ENCODE measurements around the gene TEAD4. TPM values are rescaled to one million over a fixed set of nuclear protein-coding genes. Genes with fewer than 3 reads are reported as not detected.

TEAD4 gene
- total RNA-seq (2021) (47.7 and 56.0 TPM in 2 replicates), Bru-seq, nascent RNA (percentile 78 among the genes with signal in this experiment), BruChase-seq, experiment 1, labeled RNA remaining after a 2-hour chase (percentile 73 among the genes with signal in this experiment), BruChase-seq, experiment 2, labeled RNA remaining after a 6-hour chase (percentile 73 among the genes with signal in this experiment)
- long read RNA-seq, transcript TEAD4-202 (13 exons, 1,690 nt): major isoform, 34 of 71 reads
- long read RNA-seq, partial matches to known transcripts: 20 of 71 reads
- long read RNA-seq, other reads (novel, unspliced or antisense): 14 of 71 reads

GRCh38 chr12:2959192-2959504, at the start of gene TEAD4:
TEAD4 (plus strand) TSS chr12:2959397.
- H3K4me1 ChIP-seq (replicated peaks; ENCODE audit: insufficient read depth): peaks cover 33% of the 10 kb centered on the region
- H2AFZ ChIP-seq: peak within 1 kb of the TSS; percentile 89
- intact Hi-C loops (cut with micrococcal nuclease; ENCODE audit: unreplicated experiment): loop anchor here (2.0 kb wide), 2 partner anchors 68 to 82 kb away; partner anchors contain the start of genes FOXM1, RHNO1 and TULP3
- H3K4me2 ChIP-seq: peak within 1 kb of the TSS; percentile 86
- POLR2A ChIA-PET (ENCODE audit: unreplicated experiment): interaction anchor here (1.0 kb wide), 1 partner anchor 75 kb away, joined by 4 read pairs; no protein-coding TSS in a partner anchor
- H3K27ac ChIP-seq: peak within 1 kb of the TSS; percentile 77
- BruUV-seq (replicated peaks): no TSS peak
- H3K79me2 ChIP-seq (ENCODE audit: low read depth): peaks cover 39% of the 10 kb centered on the region
- H3K36me3 ChIP-seq (ENCODE audit: low read depth): no peaks in the 10 kb centered on the region
- TF ChIP-seq CTCF (conservative IDR thresholded peaks at IDR 0.05): no peak
- no peak for TF ChIP-seq EZH2 (IDR thresholded peaks at IDR 0.05; ENCODE audit: low read depth)
- peak within 1 kb of the TSS; percentile 83 for H3K4me3 ChIP-seq
- peak; percentile 76 to 96 for DNase-seq
- no peaks in the 10 kb centered on the region for H3K27me3 ChIP-seq (ENCODE audit: insufficient read depth, low read depth)
- no peaks in the 10 kb centered on the region for H3K9me3 ChIP-seq (ENCODE audit: insufficient read depth, low read depth)
- peaks cover 35% of the 10 kb centered on the region for H3F3A ChIP-seq (ENCODE audit: insufficient read depth, low read depth)
- H3K9me2 ChIP-seq (ENCODE audit: insufficient read depth): no peaks in the 10 kb centered on the region
- H4K20me1 ChIP-seq (ENCODE audit: insufficient read depth): peaks cover 14% of the 10 kb centered on the region; the same call in 1 of the 2 replicates
- CTCF ChIA-PET: interaction anchor here (0.9 kb wide), 1 partner anchor 74 kb away, joined by 3 read pairs; no protein-coding TSS in a partner anchor

- H3K4me3 ChIP-seq: no peak overlapping the region
- H3K27ac ChIP-seq: no peak overlapping the region
- peaks cover 11% of the 10 kb centered on the region for H3F3A ChIP-seq (ENCODE audit: insufficient read depth, low read depth)
- no peak for DNase-seq
- H2AFZ ChIP-seq: no peak overlapping the region
- H4K20me1 ChIP-seq (ENCODE audit: insufficient read depth): 0 out of 2 replicates have a peak, but pooled peaks cover 10% of the 10 kb centered on the region
- H3K27me3 ChIP-seq (ENCODE audit: insufficient read depth, low read depth): no peaks in the 10 kb centered on the region
- intact Hi-C loops (cut with micrococcal nuclease; ENCODE audit: unreplicated experiment): no loop called here
- H3K79me2 ChIP-seq (ENCODE audit: low read depth): 0 out of 2 replicates have a peak, but pooled peaks cover 3% of the 10 kb centered on the region
- H3K36me3 ChIP-seq (ENCODE audit: low read depth): peaks cover 8% of the 10 kb centered on the region
- no TSS peak for BruUV-seq (replicated peaks)
- H3K4me2 ChIP-seq: no peak overlapping the region
- no peaks in the 10 kb centered on the region for H3K9me2 ChIP-seq (ENCODE audit: insufficient read depth)
- ChIA-PET POLR2A (ENCODE audit: unreplicated experiment) (no interaction called here), CTCF (no interaction called here)
- no peaks in the 10 kb centered on the region for H3K9me3 ChIP-seq (ENCODE audit: insufficient read depth, low read depth)
- TF ChIP-seq EZH2 (IDR thresholded peaks at IDR 0.05; ENCODE audit: low read depth): no peak
- no peak for TF ChIP-seq CTCF (conservative IDR thresholded peaks at IDR 0.05)
- 0 out of 2 replicates have a peak, but pooled peaks cover 4% of the 10 kb centered on the region for H3K4me1 ChIP-seq (replicated peaks; ENCODE audit: insufficient read depth)
These were observed 47.0 kb upstream of the TEAD4 start for GRCh38 chr12:2912216-2912575.

- CTCF ChIA-PET: no interaction called here
- Histone ChIP-seq H3K36me3 (ENCODE audit: low read depth) (peaks cover 26% of the 10 kb centered on the region; the same call in 1 of the 2 replicates), H3K9me2 (ENCODE audit: insufficient read depth) (no peaks in the 10 kb centered on the region), H3K4me3 (no peak overlapping the region), H3K27me3 (ENCODE audit: insufficient read depth, low read depth) (no peaks in the 10 kb centered on the region), H3K27ac (no peak overlapping the region), H3K4me2 (no peak overlapping the region), H3F3A (ENCODE audit: insufficient read depth, low read depth) (no peaks in the 10 kb centered on the region), H2AFZ (no peak overlapping the region), H4K20me1 (ENCODE audit: insufficient read depth) (no peaks in the 10 kb centered on the region), H3K4me1 (replicated peaks; ENCODE audit: insufficient read depth) (no peaks in the 10 kb centered on the region), H3K79me2 (ENCODE audit: low read depth) (no peaks in the 10 kb centered on the region), H3K9me3 (ENCODE audit: insufficient read depth, low read depth) (no peaks in the 10 kb centered on the region)
- TF ChIP-seq CTCF (conservative IDR thresholded peaks at IDR 0.05) (no peak), EZH2 (IDR thresholded peaks at IDR 0.05; ENCODE audit: low read depth) (no peak)
- BruUV-seq (replicated peaks): no TSS peak
- intact Hi-C loops (cut with micrococcal nuclease; ENCODE audit: unreplicated experiment): no loop called here
- POLR2A ChIA-PET (ENCODE audit: unreplicated experiment): no interaction called here
- DNase-seq: no peak
These were observed 39.9 kb upstream of the TEAD4 start for GRCh38 chr12:2919249-2919648.

All from PC-9 (cell line).